ENCODE measurements around the gene STK11. TPM values are rescaled to one million over a fixed set of nuclear protein-coding genes. Genes with fewer than 3 reads are reported as not detected.
A peak's percentile ranks its signal among the peaks of the same experiment; 100 is the strongest.
"Not testable (repeated sequence)": the region's sequence is repeated elsewhere in the genome, so short reads cannot be mapped to it uniquely, and the experiment has no call there.

The STK11 gene
- total RNA-seq, 3 donors from 2014 or later: 69.6 to 86.6 (median 76.3) TPM

- no peaks in the 10 kb centered on the region for H3K36me3 ChIP-seq (ENCODE audit: low read depth)
- TF ChIP-seq, protein P1, sequence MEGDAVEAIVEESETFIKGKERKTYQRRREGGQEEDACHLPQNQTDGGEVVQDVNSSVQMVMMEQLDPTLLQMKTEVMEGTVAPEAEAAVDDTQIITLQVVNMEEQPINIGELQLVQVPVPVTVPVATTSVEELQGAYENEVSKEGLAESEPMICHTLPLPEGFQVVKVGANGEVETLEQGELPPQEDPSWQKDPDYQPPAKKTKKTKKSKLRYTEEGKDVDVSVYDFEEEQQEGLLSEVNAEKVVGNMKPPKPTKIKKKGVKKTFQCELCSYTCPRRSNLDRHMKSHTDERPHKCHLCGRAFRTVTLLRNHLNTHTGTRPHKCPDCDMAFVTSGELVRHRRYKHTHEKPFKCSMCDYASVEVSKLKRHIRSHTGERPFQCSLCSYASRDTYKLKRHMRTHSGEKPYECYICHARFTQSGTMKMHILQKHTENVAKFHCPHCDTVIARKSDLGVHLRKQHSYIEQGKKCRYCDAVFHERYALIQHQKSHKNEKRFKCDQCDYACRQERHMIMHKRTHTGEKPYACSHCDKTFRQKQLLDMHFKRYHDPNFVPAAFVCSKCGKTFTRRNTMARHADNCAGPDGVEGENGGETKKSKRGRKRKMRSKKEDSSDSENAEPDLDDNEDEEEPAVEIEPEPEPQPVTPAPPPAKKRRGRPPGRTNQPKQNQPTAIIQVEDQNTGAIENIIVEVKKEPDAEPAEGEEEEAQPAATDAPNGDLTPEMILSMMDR (IDR thresholded peaks at IDR 0.05): no peak
- intact Hi-C loops (cut with DNase I, micrococcal nuclease): loop anchor here in 1 of 2 donors (10.0 kb wide), 1 partner anchor 75 kb away; no protein-coding TSS in a partner anchor
- DNase-seq: no peak
- ATAC-seq: peak; percentile 39
- H3K4me3 ChIP-seq: no peak overlapping the region
- no peaks in the 10 kb centered on the region for H3K4me1 ChIP-seq (ENCODE audit: low read depth)
- H3K9me3 ChIP-seq: no peaks in the 10 kb centered on the region
Observed at GRCh38 chr19:1189419-1189818, 16.2 kb upstream of the STK11 start.

DNA sequence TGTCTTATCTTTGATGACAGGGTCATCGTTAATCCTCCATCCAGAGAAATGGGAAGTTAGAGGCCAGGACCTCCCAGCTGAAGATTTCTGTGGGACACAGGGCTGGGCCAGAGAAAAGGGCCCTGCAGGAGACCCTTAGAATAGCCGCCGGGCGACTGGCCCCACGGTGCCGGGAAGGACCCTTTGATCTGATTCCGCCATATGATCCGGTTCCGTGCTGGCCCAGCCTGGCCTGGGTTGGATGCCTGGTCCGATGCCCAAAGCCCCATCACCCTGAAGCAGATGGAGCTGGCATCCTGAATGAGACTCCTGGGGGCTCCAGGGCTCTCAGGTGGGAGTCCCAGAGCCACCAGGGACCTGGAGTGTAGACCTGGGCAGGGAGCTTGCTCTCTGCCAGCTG is 6.0 kb upstream of the STK11 start:
- peaks cover 16% of the 10 kb centered on the region for H3K4me1 ChIP-seq (ENCODE audit: low read depth)
- H3K9me3 ChIP-seq: no peaks in the 10 kb centered on the region
- H3K36me3 ChIP-seq (ENCODE audit: low read depth): no peaks in the 10 kb centered on the region
- intact Hi-C loops (cut with DNase I, micrococcal nuclease): loop anchor here in 1 of 2 donors (10.0 kb wide), 1 partner anchor 85 kb away; no protein-coding TSS in a partner anchor
- DNase-seq (no peak), ATAC-seq (no peak)
- TF ChIP-seq, protein P1 (IDR thresholded peaks at IDR 0.05): no peak
- no peak overlapping the region for H3K4me3 ChIP-seq

DNA sequence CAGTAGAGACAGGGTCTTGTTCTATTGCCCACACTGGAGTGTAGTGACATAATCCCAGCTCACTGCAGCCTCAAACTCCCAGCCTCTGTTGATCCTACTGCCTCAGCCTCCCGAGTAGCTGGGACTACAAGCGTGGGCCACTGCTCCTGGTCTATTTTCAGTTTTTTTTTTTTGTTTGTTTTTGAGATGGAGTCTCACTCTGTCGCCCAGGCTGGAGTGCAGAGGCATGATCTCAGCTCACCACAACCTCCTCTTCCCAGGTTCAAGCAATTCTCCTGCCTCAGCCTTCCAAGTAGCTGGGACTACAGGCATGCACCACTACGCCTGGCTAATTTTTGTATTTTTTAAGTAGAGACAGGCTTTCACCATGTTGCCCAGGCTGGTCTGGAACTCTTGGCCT is 5.0 kb upstream of the STK11 start:
- H3K9me3 ChIP-seq; DNase-seq; intact Hi-C loops (cut with DNase I, micrococcal nuclease); H3K4me3 ChIP-seq; H3K36me3 ChIP-seq (ENCODE audit: low read depth); ATAC-seq: not testable (repeated sequence)
- peaks cover 26% of the 10 kb centered on the region for H3K4me1 ChIP-seq (ENCODE audit: low read depth)

- Histone ChIP-seq H3K4me3 (peak overlapping the region; percentile 67), H3K36me3 (ENCODE audit: low read depth) (no peaks in the 10 kb centered on the region), H3K9me3 (no peaks in the 10 kb centered on the region), H3K4me1 (ENCODE audit: low read depth) (peaks cover 59% of the 10 kb centered on the region)
- ATAC-seq: no peak
- peak in 1 of 3 donors; percentile 52 for DNase-seq
- intact Hi-C loops (cut with DNase I, micrococcal nuclease): no loop called here
- TF ChIP-seq, protein P1 (IDR thresholded peaks at IDR 0.05): no peak
Observed at GRCh38 chr19:1206150-1206863, 729 bp downstream of the STK11 start.

GRCh38 chr19:1206864-1207450 is 1.4 kb downstream of the STK11 start:
- H3K4me3 ChIP-seq: peak overlapping the region; percentile 67
- TF ChIP-seq, protein P1 (IDR thresholded peaks at IDR 0.05): no peak
- peaks cover 64% of the 10 kb centered on the region for H3K4me1 ChIP-seq (ENCODE audit: low read depth)
- ATAC-seq: peak; percentile 12
- intact Hi-C loops (cut with DNase I, micrococcal nuclease): no loop called here
- H3K9me3 ChIP-seq: no peaks in the 10 kb centered on the region
- DNase-seq: peak; percentile 56 to 77 (median 60)
- no peaks in the 10 kb centered on the region for H3K36me3 ChIP-seq (ENCODE audit: low read depth)

DNA sequence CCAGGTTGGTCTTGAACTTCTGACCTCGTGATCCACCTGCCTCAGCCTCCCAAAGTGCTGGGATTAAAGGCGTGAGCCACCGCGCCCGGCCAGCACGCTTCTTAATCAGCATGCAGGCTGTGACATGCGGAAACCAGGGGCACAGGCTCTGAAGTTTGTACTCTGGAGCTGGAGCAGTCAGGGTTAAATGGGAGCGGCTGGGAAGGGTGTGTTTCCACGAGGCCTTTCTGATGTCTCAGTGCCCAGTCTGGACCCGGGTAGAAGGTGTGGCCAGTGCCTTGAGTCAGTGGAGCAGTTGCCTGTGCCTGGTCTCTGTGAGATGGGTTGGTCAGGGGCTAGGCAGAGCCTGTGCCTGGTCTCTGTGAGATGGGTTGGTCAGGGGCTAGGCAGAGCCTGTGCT is 3.3 kb downstream of the STK11 start:
- peak; percentile 64 for ATAC-seq
- H3K4me1 ChIP-seq (ENCODE audit: low read depth): peaks cover 63% of the 10 kb centered on the region
- H3K36me3 ChIP-seq (ENCODE audit: low read depth); intact Hi-C loops (cut with DNase I, micrococcal nuclease); H3K4me3 ChIP-seq; H3K9me3 ChIP-seq: not testable (repeated sequence)
- peak; percentile 82 to 87 (median 83) for DNase-seq

Measured in mucosa of descending colon (tissue), 3 donors.